GM18951 (cell line): ENCODE data around the gene FAM118A.
"Not testable (repeated sequence)": the region's sequence is repeated elsewhere in the genome, so short reads cannot be mapped to it uniquely, and the experiment has no call there.

ENCODE experiments used
- POLR2A ChIP-seq: IDR thresholded peaks from 4 replicates; pipeline ENCODE4 v1.6.1; 2011; ENCODE audit warnings: mild to moderate bottlenecking; ENCODE audit not compliant: insufficient read length, insufficient read depth; ENCODE audit errors: extremely low read depth
- in situ Hi-C: fragments of 300-500 bp; cut with MboI; formaldehyde crosslinking; loops from one replicate; pipeline ENCODE4 v1.12.0; 2022; ENCODE audit warnings: low sequenced_read_pairs, mixed read lengths, inconsistent platforms; ENCODE audit not compliant: unreplicated experiment

Gene FAM118A

GRCh38 chr22:45271667-45272201, 38.0 kb upstream of the FAM118A start:
- in situ Hi-C loops = no loop called here
- no peak for TF ChIP-seq POLR2A

- in situ Hi-C loops = no loop called here
- no peak for TF ChIP-seq POLR2A
These were observed 37.2 kb upstream of the FAM118A start for GRCh38 chr22:45272498-45272897.

GRCh38 chr22:45273452-45274075, 36.2 kb upstream of the FAM118A start:
- TF ChIP-seq POLR2A = no peak
- in situ Hi-C loops = no loop called here

GRCh38 chr22:45276507-45277105, 33.1 kb upstream of the FAM118A start:
- no peak for TF ChIP-seq POLR2A
- in situ Hi-C loops = no loop called here

- in situ Hi-C loops = not testable (repeated sequence)
These were observed 32.0 kb upstream of the FAM118A start for GRCh38 chr22:45277720-45278119.

- no peak for TF ChIP-seq POLR2A
- in situ Hi-C loops = no loop called here
These were observed 31.6 kb upstream of the FAM118A start for GRCh38 chr22:45278125-45278524.

GRCh38 chr22:45280587-45280980, 29.1 kb upstream of the FAM118A start:
- no peak for TF ChIP-seq POLR2A
- in situ Hi-C loops = no loop called here

GRCh38 chr22:45281010-45281409, 28.7 kb upstream of the FAM118A start:
- in situ Hi-C loops = no loop called here
- no peak for TF ChIP-seq POLR2A

- no peak for TF ChIP-seq POLR2A
- in situ Hi-C loops = no loop called here
These were observed 24.9 kb upstream of the FAM118A start, which contains the start of gene UPK3A for GRCh38 chr22:45284705-45285262. UPK3A (plus strand) TSS chr22:45284949; CDS start chr22:45285014, 65 bp downstream.

GRCh38 chr22:45285263-45286058, 24.3 kb upstream of the FAM118A start:
- in situ Hi-C loops = no loop called here
- TF ChIP-seq POLR2A = no peak

- no peak for TF ChIP-seq POLR2A
- in situ Hi-C loops = no loop called here
These were observed 22.7 kb upstream of the FAM118A start for GRCh38 chr22:45286854-45287551.

GRCh38 chr22:45290410-45290936, 19.3 kb upstream of the FAM118A start:
- in situ Hi-C loops = no loop called here
- TF ChIP-seq POLR2A = no peak
